DOHH2 (cell line): ENCODE results near the gene MED16.

Source experiments
- EZH2phosphoT487 ChIP-seq: fragments of 200-600 bp; sonication (generic); IDR thresholded peaks from 2 replicates; pipeline ENCODE4 v1.6.1; 2017; ENCODE audit warnings: borderline replicate concordance, mild to moderate bottlenecking, antibody characterized with exemption, low read length, moderate library complexity, mixed read lengths
- TF ChIP-seq, protein P1 (sequence below): fragments of 200-600 bp; sonication (generic); IDR thresholded peaks from one replicate; pipeline ENCODE4 v1.5.1; 2014; ENCODE audit warnings: antibody characterized with exemption, mild to moderate bottlenecking, low read depth, low read length; ENCODE audit not compliant: poor library complexity, severe bottlenecking

DNA sequence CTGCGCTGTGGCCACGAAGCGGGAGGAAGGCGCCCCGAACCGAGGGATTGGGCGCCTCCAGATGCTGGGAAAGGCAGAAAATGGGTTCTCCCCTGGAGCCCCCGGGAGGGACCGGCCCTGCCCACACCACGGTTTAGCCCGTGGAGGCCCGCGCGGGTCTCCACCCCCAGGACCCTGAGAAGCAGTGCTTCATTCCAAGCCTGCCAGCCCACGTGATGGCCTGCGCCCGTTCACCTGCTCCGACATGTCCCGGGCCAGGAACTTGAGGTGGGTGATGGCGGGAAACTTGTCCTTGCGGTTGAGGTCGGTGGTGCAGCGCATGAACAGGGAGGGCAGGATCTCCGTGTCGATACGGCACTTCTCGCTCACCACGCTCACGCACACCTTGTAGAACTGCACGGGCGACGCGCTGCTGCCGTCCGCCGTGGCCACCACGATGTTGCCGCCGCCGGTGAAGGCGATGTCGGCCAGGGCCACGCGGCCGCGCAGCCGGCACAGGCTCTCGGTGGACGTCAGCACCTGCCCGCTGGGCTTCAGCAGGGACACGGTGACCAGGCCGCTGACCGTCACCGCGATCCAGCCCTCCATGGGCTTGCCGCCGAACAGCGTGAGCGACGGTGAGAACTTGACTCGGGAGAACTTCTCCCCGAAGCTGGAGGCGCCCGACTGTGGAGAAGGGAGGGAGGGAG is 7.3 kb downstream of the MED16 start:
- TF ChIP-seq, protein P1, sequence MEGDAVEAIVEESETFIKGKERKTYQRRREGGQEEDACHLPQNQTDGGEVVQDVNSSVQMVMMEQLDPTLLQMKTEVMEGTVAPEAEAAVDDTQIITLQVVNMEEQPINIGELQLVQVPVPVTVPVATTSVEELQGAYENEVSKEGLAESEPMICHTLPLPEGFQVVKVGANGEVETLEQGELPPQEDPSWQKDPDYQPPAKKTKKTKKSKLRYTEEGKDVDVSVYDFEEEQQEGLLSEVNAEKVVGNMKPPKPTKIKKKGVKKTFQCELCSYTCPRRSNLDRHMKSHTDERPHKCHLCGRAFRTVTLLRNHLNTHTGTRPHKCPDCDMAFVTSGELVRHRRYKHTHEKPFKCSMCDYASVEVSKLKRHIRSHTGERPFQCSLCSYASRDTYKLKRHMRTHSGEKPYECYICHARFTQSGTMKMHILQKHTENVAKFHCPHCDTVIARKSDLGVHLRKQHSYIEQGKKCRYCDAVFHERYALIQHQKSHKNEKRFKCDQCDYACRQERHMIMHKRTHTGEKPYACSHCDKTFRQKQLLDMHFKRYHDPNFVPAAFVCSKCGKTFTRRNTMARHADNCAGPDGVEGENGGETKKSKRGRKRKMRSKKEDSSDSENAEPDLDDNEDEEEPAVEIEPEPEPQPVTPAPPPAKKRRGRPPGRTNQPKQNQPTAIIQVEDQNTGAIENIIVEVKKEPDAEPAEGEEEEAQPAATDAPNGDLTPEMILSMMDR = no peak
- TF ChIP-seq EZH2phosphoT487 = no peak
